ENCODE data around the gene SYNPR.
A peak's percentile ranks its signal among the peaks of the same experiment; 100 is the strongest.
"Not testable (repeated sequence)": the region's sequence is repeated elsewhere in the genome, so short reads cannot be mapped to it uniquely, and the experiment has no call there.

The SYNPR gene

GRCh38 chr3:63278171-63279004 lies at the start of gene SYNPR:
TSS of gene SYNPR (plus strand) at chr3:63278308.
- no peak for DNase-seq
- TF ChIP-seq POLR2A (IDR thresholded peaks at IDR 0.05; ENCODE audit: low read length) (no peak), GATA1 (IDR thresholded peaks at IDR 0.05; ENCODE audit: low read depth, low read length) (no peak)

GRCh38 chr3:63228677-63229076 lies 49.4 kb upstream of the SYNPR start:
- no peak for TF ChIP-seq GATA1 (IDR thresholded peaks at IDR 0.05; ENCODE audit: low read depth, low read length)
- no peak for TF ChIP-seq POLR2A (IDR thresholded peaks at IDR 0.05; ENCODE audit: low read length)
- peak in 1 of 2 experiments; percentile 0 for DNase-seq

- TF ChIP-seq GATA1 (IDR thresholded peaks at IDR 0.05; ENCODE audit: low read depth, low read length) (no peak), POLR2A (IDR thresholded peaks at IDR 0.05; ENCODE audit: low read length) (no peak)
- no peak for DNase-seq
Observed at GRCh38 chr3:63230146-63230545, 48.0 kb upstream of the SYNPR start.

- DNase-seq: no peak
- TF ChIP-seq GATA1 (IDR thresholded peaks at IDR 0.05; ENCODE audit: low read depth, low read length): no peak
- no peak for TF ChIP-seq POLR2A (IDR thresholded peaks at IDR 0.05; ENCODE audit: low read length)
Observed at GRCh38 chr3:63231643-63232042, 46.5 kb upstream of the SYNPR start.

GRCh38 chr3:63232764-63233396 lies 45.2 kb upstream of the SYNPR start:
- no peak for DNase-seq
- TF ChIP-seq POLR2A (IDR thresholded peaks at IDR 0.05; ENCODE audit: low read length) (no peak), GATA1 (IDR thresholded peaks at IDR 0.05; ENCODE audit: low read depth, low read length) (no peak)

- DNase-seq: no peak
- TF ChIP-seq GATA1 (IDR thresholded peaks at IDR 0.05; ENCODE audit: low read depth, low read length) (no peak), POLR2A (IDR thresholded peaks at IDR 0.05; ENCODE audit: low read length) (no peak)
Observed at GRCh38 chr3:63240381-63240902, 37.7 kb upstream of the SYNPR start.

- no peak for TF ChIP-seq GATA1 (IDR thresholded peaks at IDR 0.05; ENCODE audit: low read depth, low read length)
- TF ChIP-seq POLR2A (IDR thresholded peaks at IDR 0.05; ENCODE audit: low read length): no peak
- DNase-seq: no peak
Observed at GRCh38 chr3:63242124-63242523, 36.0 kb upstream of the SYNPR start.

GRCh38 chr3:63244486-63244885 lies 33.6 kb upstream of the SYNPR start:
- no peak for TF ChIP-seq GATA1 (IDR thresholded peaks at IDR 0.05; ENCODE audit: low read depth, low read length)
- no peak for TF ChIP-seq POLR2A (IDR thresholded peaks at IDR 0.05; ENCODE audit: low read length)
- DNase-seq: no peak

GRCh38 chr3:63245726-63246241 lies 32.3 kb upstream of the SYNPR start:
- TF ChIP-seq GATA1 (IDR thresholded peaks at IDR 0.05; ENCODE audit: low read depth, low read length) (no peak), POLR2A (IDR thresholded peaks at IDR 0.05; ENCODE audit: low read length) (no peak)
- DNase-seq: no peak

GRCh38 chr3:63248015-63248414 lies 30.1 kb upstream of the SYNPR start:
- no peak for TF ChIP-seq POLR2A (IDR thresholded peaks at IDR 0.05; ENCODE audit: low read length)
- no peak for TF ChIP-seq GATA1 (IDR thresholded peaks at IDR 0.05; ENCODE audit: low read depth, low read length)
- no peak for DNase-seq

- no peak for TF ChIP-seq GATA1 (IDR thresholded peaks at IDR 0.05; ENCODE audit: low read depth, low read length)
- no peak for TF ChIP-seq POLR2A (IDR thresholded peaks at IDR 0.05; ENCODE audit: low read length)
Observed at GRCh38 chr3:63251499-63251898, 26.6 kb upstream of the SYNPR start.

GRCh38 chr3:63255819-63256218 lies 22.3 kb upstream of the SYNPR start:
- DNase-seq: not testable (repeated sequence)

More at GRCh38 chr3:63251499-63251898, 26.6 kb upstream of the SYNPR start:
- no peak for DNase-seq

GRCh38 chr3:63264716-63265115 lies 13.4 kb upstream of the SYNPR start:
- no peak for DNase-seq
- TF ChIP-seq POLR2A (IDR thresholded peaks at IDR 0.05; ENCODE audit: low read length) (no peak), GATA1 (IDR thresholded peaks at IDR 0.05; ENCODE audit: low read depth, low read length) (no peak)

GRCh38 chr3:63274359-63274758 lies 3.7 kb upstream of the SYNPR start:
- no peak for TF ChIP-seq GATA1 (IDR thresholded peaks at IDR 0.05; ENCODE audit: low read depth, low read length)
- TF ChIP-seq POLR2A (IDR thresholded peaks at IDR 0.05; ENCODE audit: low read length): no peak
- DNase-seq: no peak

Data from erythroblast (primary cell).